Measurements from ENCODE around the gene ZG16B. TPM values are rescaled to one million over a fixed set of nuclear protein-coding genes. Genes with fewer than 3 reads are reported as not detected.
A peak's percentile ranks its signal among the peaks of the same experiment; 100 is the strongest.

ZG16B gene
- total RNA-seq, 1 experiment from 2014 or later = 6.9 TPM

DNA sequence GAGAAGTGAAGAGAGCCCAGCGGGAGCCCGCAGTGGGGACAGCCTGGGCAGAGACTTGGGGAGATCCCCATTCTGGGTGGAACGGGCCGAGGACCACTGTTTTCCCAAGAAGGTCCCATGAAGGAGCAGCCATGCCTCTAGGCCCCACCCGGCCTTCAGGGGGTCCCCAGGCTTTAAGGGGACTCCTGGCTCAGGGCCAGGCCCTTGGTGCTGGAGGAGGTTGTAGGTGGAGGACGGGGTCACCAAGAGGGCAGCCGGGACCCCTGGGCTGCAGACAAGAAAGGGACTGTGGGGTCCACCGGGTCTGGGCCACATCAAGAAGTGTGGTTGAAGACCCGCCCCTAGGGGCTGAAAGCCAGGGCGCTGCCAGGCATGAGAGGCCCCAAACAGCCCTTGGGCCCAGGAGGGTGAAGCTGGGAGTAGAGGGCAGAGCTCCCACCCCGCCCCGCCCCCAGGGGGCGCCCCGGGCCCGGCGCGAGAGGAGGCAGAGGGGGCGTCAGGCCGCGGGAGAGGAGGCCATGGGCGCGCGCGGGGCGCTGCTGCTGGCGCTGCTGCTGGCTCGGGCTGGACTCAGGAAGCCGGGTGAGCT lies 13.3 kb upstream of the ZG16B start, which contains the start of gene PRSS21:
PRSS21 (plus strand) TSS at position 487 of the 589 bp plus-strand sequence; CDS start at position 519, 32 bp downstream.
- no peaks in the 10 kb centered on the region for H3K9me3 Mint-ChIP-seq (ENCODE audit: unreplicated experiment)
- H3K27ac Mint-ChIP-seq (ENCODE audit: low read depth, unreplicated experiment) = peak within 1 kb of the TSS; percentile 35
- H3K4me3 Mint-ChIP-seq (ENCODE audit: unreplicated experiment) = peak within 1 kb of the TSS; percentile 64
- peaks cover 5% of the 10 kb centered on the region for H3K36me3 Mint-ChIP-seq (ENCODE audit: insufficient read depth, unreplicated experiment)
- no peaks in the 10 kb centered on the region for H3K4me1 Mint-ChIP-seq (ENCODE audit: insufficient read depth, unreplicated experiment)
- no TSS peak for BruUV-seq (replicated peaks)
- no peaks in the 10 kb centered on the region for H3K27me3 Mint-ChIP-seq (ENCODE audit: insufficient read depth, unreplicated experiment)
- DNase-seq (ENCODE audit: unreplicated experiment) = peak; percentile 37
- ChIA-PET POLR2A (interaction anchor here (1.0 kb wide), 1 partner anchor 39 kb away, joined by 4 read pairs; no protein-coding TSS in a partner anchor), CTCF (interaction anchor here (0.6 kb wide), 1 partner anchor 611 kb away, joined by 4 read pairs; no protein-coding TSS in a partner anchor)
- intact Hi-C loops (cut with micrococcal nuclease) = loop anchor here (2.0 kb wide), 1 partner anchor 52 kb away; no protein-coding TSS in a partner anchor
- TF ChIP-seq CTCF (IDR thresholded peaks at IDR 0.05; ENCODE audit: unreplicated experiment) = peak; percentile 36

- Mint-ChIP-seq H3K9me3 (ENCODE audit: unreplicated experiment) (no peaks in the 10 kb centered on the region), H3K27me3 (ENCODE audit: insufficient read depth, unreplicated experiment) (no peaks in the 10 kb centered on the region), H3K27ac (ENCODE audit: low read depth, unreplicated experiment) (peak overlapping the region; percentile 35), H3K4me3 (ENCODE audit: unreplicated experiment) (peak overlapping the region; percentile 64), H3K4me1 (ENCODE audit: insufficient read depth, unreplicated experiment) (no peaks in the 10 kb centered on the region), H3K36me3 (ENCODE audit: insufficient read depth, unreplicated experiment) (peaks cover 5% of the 10 kb centered on the region)
- CTCF ChIA-PET = no interaction called here
- DNase-seq (ENCODE audit: unreplicated experiment) = no peak
- TF ChIP-seq CTCF (IDR thresholded peaks at IDR 0.05; ENCODE audit: unreplicated experiment) = no peak
- POLR2A ChIA-PET = no interaction called here
- intact Hi-C loops (cut with micrococcal nuclease) = loop anchor here (2.0 kb wide), 1 partner anchor 51 kb away; no protein-coding TSS in a partner anchor
- no TSS peak for BruUV-seq (replicated peaks)
Measured at GRCh38 chr16:2817340-2818271, 12.5 kb upstream of the ZG16B start.

DNA sequence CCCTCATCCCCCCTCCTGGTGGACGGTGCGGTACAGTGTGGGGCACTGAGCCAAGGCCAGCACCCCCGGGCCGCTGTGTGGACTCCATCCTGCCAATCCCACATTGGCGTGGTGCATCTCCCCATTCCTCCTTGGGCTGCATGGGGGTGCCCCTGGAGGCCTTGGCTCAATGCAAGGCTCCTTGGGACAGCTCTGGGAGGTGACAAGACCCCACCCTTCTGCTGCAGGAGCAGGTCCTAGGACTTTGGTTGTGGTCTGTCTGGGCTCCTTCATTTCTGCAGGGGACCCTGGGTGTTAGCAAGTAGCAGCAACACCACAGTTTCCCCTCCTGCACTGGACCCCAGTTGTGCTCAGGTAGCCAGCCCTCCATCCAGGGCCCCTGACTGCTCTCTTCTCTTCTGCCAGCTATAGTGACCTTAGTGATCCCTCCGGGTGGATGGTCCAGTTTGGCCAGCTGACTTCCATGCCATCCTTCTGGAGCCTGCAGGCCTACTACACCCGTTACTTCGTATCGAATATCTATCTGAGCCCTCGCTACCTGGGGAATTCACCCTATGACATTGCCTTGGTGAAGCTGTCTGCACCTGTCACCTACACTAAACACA lies 11.7 kb upstream of the ZG16B start:
- no peak for TF ChIP-seq CTCF (IDR thresholded peaks at IDR 0.05; ENCODE audit: unreplicated experiment)
- BruUV-seq (replicated peaks) = no TSS peak
- intact Hi-C loops (cut with micrococcal nuclease) = no loop called here
- Mint-ChIP-seq H3K9me3 (ENCODE audit: unreplicated experiment) (no peaks in the 10 kb centered on the region), H3K27ac (ENCODE audit: low read depth, unreplicated experiment) (peak overlapping the region; percentile 35), H3K4me1 (ENCODE audit: insufficient read depth, unreplicated experiment) (no peaks in the 10 kb centered on the region), H3K4me3 (ENCODE audit: unreplicated experiment) (peak overlapping the region; percentile 64), H3K27me3 (ENCODE audit: insufficient read depth, unreplicated experiment) (no peaks in the 10 kb centered on the region), H3K36me3 (ENCODE audit: insufficient read depth, unreplicated experiment) (peaks cover 5% of the 10 kb centered on the region)
- POLR2A ChIA-PET = no interaction called here
- DNase-seq (ENCODE audit: unreplicated experiment) = no peak
- CTCF ChIA-PET = no interaction called here
